ENCODE data around the gene ATP1A4. TPM values are rescaled to one million over a fixed set of nuclear protein-coding genes. Genes with fewer than 3 reads are reported as not detected.

The ATP1A4 gene
- total RNA-seq, 1 donor, result not detected

DNA sequence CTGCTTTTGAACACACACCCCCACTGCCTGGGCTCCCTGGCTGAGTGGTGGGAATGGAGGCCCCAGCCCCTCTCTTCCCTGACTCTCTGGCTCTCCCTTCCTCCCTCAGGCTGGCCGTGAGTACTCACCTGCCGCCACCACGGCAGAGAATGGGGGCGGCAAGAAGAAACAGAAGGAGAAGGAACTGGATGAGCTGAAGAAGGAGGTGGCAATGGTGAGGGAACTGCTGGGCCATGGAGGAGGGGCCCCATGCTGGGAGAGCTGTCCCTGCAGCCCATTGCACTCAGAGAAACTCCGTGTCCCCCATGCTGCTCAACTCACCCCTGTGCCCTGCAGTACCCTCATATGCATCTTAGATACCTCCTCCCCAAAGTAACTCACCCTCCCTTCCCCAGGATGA, 30.6 kb upstream of the ATP1A4 start:
- Histone ChIP-seq H3K9me3 (ENCODE audit: low read depth, low read length) (no peaks in the 10 kb centered on the region), H2AFZ (ENCODE audit: low read length) (no peak overlapping the region), H3K4me1 (ENCODE audit: insufficient read depth, low read length) (peaks cover 17% of the 10 kb centered on the region), H3K36me3 (ENCODE audit: insufficient read depth, low read length) (no peaks in the 10 kb centered on the region), H3K4me3 (ENCODE audit: insufficient read depth, low read length) (no peak overlapping the region), H3K27me3 (ENCODE audit: insufficient read depth, low read length) (peaks cover 12% of the 10 kb centered on the region), H3K4me2 (ENCODE audit: insufficient read depth, low read length) (no peak overlapping the region), H3K27ac (ENCODE audit: low read depth, low read length) (no peak overlapping the region), H3K79me2 (ENCODE audit: insufficient read depth, low read length) (no peaks in the 10 kb centered on the region), H4K20me1 (ENCODE audit: insufficient read depth, low read length) (no peaks in the 10 kb centered on the region)
- DNase-seq (ENCODE audit: insufficient read length, low spot score, missing footprints), result no peak
- no peak for TF ChIP-seq CTCF (IDR thresholded peaks at IDR 0.05; ENCODE audit: extremely low read depth, low read depth, low read length)

DNA sequence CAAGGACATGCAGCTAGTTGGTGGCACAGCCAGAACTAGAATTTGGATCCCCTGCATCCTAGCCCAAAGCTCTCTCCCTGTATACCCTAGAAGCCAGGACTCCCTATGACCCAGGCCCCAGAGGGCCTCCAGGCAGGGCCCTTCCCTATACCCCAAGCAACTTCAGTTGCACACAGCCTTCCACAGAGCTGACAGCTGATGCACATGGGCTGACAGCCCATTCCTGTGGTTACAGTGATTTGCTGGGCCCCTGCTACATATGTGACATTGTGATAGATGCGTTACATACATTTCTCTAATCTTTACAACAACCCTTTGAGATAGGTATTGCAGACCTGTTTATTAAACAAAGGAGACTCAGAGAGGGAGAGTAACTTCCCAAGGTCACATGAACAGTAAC, 30.0 kb upstream of the ATP1A4 start:
- Histone ChIP-seq H3K27me3 (ENCODE audit: insufficient read depth, low read length) (peaks cover 11% of the 10 kb centered on the region), H3K36me3 (ENCODE audit: insufficient read depth, low read length) (no peaks in the 10 kb centered on the region), H3K4me2 (ENCODE audit: insufficient read depth, low read length) (no peak overlapping the region), H3K4me1 (ENCODE audit: insufficient read depth, low read length) (peaks cover 23% of the 10 kb centered on the region), H3K27ac (ENCODE audit: low read depth, low read length) (no peak overlapping the region), H3K79me2 (ENCODE audit: insufficient read depth, low read length) (no peaks in the 10 kb centered on the region), H3K9me3 (ENCODE audit: low read depth, low read length) (no peaks in the 10 kb centered on the region), H3K4me3 (ENCODE audit: insufficient read depth, low read length) (no peak overlapping the region), H2AFZ (ENCODE audit: low read length) (no peak overlapping the region), H4K20me1 (ENCODE audit: insufficient read depth, low read length) (no peaks in the 10 kb centered on the region)
- no peak for TF ChIP-seq CTCF (IDR thresholded peaks at IDR 0.05; ENCODE audit: extremely low read depth, low read depth, low read length)
- no peak for DNase-seq (ENCODE audit: insufficient read length, low spot score, missing footprints)

- Histone ChIP-seq H3K36me3 (ENCODE audit: insufficient read depth, low read length) (no peaks in the 10 kb centered on the region), H3K27ac (ENCODE audit: low read depth, low read length) (no peak overlapping the region), H4K20me1 (ENCODE audit: insufficient read depth, low read length) (no peaks in the 10 kb centered on the region), H3K4me3 (ENCODE audit: insufficient read depth, low read length) (no peak overlapping the region), H3K4me1 (ENCODE audit: insufficient read depth, low read length) (peaks cover 30% of the 10 kb centered on the region), H3K4me2 (ENCODE audit: insufficient read depth, low read length) (no peak overlapping the region), H3K79me2 (ENCODE audit: insufficient read depth, low read length) (no peaks in the 10 kb centered on the region), H2AFZ (ENCODE audit: low read length) (no peak overlapping the region), H3K27me3 (ENCODE audit: insufficient read depth, low read length) (peaks cover 4% of the 10 kb centered on the region), H3K9me3 (ENCODE audit: low read depth, low read length) (no peaks in the 10 kb centered on the region)
- TF ChIP-seq CTCF (IDR thresholded peaks at IDR 0.05; ENCODE audit: extremely low read depth, low read depth, low read length), result no peak
- no peak for DNase-seq (ENCODE audit: insufficient read length, low spot score, missing footprints)
Measured at GRCh38 chr1:160122978-160123495, 28.4 kb upstream of the ATP1A4 start.

DNA sequence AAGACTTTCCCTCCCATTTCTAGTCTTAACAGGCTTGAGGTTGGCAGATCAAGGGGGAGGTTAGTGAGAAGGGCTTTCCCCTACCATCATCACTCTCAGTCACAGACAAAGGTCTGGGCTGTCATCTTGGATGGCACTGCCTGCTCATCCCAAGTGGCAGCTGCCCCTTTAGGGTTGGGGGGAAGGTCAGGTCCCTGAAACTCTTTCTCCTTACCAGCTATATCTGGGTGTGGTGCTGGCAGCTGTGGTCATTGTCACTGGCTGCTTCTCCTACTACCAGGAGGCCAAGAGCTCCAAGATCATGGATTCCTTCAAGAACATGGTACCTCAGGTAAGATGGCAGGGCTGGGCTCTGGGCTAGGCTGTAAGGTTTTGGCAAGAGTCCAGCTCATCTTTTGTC, 27.7 kb upstream of the ATP1A4 start:
- Histone ChIP-seq H3K27ac (ENCODE audit: low read depth, low read length) (no peak overlapping the region), H3K4me2 (ENCODE audit: insufficient read depth, low read length) (no peak overlapping the region), H3K36me3 (ENCODE audit: insufficient read depth, low read length) (no peaks in the 10 kb centered on the region), H3K4me3 (ENCODE audit: insufficient read depth, low read length) (no peak overlapping the region), H3K27me3 (ENCODE audit: insufficient read depth, low read length) (no peaks in the 10 kb centered on the region), H3K9me3 (ENCODE audit: low read depth, low read length) (no peaks in the 10 kb centered on the region), H2AFZ (ENCODE audit: low read length) (no peak overlapping the region), H4K20me1 (ENCODE audit: insufficient read depth, low read length) (no peaks in the 10 kb centered on the region), H3K79me2 (ENCODE audit: insufficient read depth, low read length) (no peaks in the 10 kb centered on the region), H3K4me1 (ENCODE audit: insufficient read depth, low read length) (peaks cover 36% of the 10 kb centered on the region)
- no peak for TF ChIP-seq CTCF (IDR thresholded peaks at IDR 0.05; ENCODE audit: extremely low read depth, low read depth, low read length)
- no peak for DNase-seq (ENCODE audit: insufficient read length, low spot score, missing footprints)

Measured in osteoblast (primary cell).